Measurements from ENCODE around the gene PPM1A. TPM values are rescaled to one million over a fixed set of nuclear protein-coding genes. Genes with fewer than 3 reads are reported as not detected.

PPM1A gene
- polyA plus RNA-seq, 3 donors, result 18.4 to 34.1 (median 21.5) TPM

GRCh38 chr14:60215520-60216420 lies 33.3 kb upstream of the PPM1A start:
- Mint-ChIP-seq H3K36me3 (no peaks in the 10 kb centered on the region), H3K4me1 (no peaks in the 10 kb centered on the region), H3K9me3 (no peaks in the 10 kb centered on the region), H3K27me3 (ENCODE audit: low read depth in 3 of 3) (peaks cover 1 to 4% (median 2%) of the 10 kb centered on the region in 3 donors), H3K4me3 (no peak overlapping the region), H3K27ac (no peak overlapping the region)
- Histone ChIP-seq H3K4me3 (replicated peaks in 1 of 3; ENCODE audit: low read depth in 2 of 3, low read length in 3 of 3) (no peak overlapping the region), H3K36me3 (replicated peaks in 1 of 2; ENCODE audit: control insufficient read depth in 1 of 2, insufficient read depth in 2 of 2, low read length in 2 of 2) (no peaks in the 10 kb centered on the region), H3K9ac (ENCODE audit: insufficient read depth, low read length, poor library complexity, severe bottlenecking) (no peak overlapping the region), H3K27me3 (ENCODE audit: control insufficient read depth in 2 of 2, insufficient read depth in 2 of 2, low read length in 2 of 2) (no peaks in the 10 kb centered on the region), H3K4me2 (replicated peaks; ENCODE audit: extremely low read depth, low read length, poor library complexity, severe bottlenecking) (no peak overlapping the region), H3K9me3 (replicated peaks in 1 of 2; ENCODE audit: control insufficient read depth in 1 of 2, insufficient read depth in 1 of 2, low read length in 2 of 2) (no peaks in the 10 kb centered on the region), H3K27ac (ENCODE audit: low read depth in 1 of 2, low read length in 2 of 2) (no peak overlapping the region), H4K20me1 (ENCODE audit: insufficient read depth, low read length) (no peaks in the 10 kb centered on the region), H3K79me2 (ENCODE audit: insufficient read depth, low read length) (no peaks in the 10 kb centered on the region), H2AFZ (ENCODE audit: insufficient read depth, low read depth, low read length, poor library complexity, severe bottlenecking) (no peak overlapping the region), H3K4me1 (ENCODE audit: control insufficient read depth in 1 of 2, insufficient read depth in 2 of 2, low read length in 2 of 2) (no peaks in the 10 kb centered on the region)
- WGBS (ENCODE audit: insufficient coverage), result 100% methylated on average over 2 of the region's 4 CpGs
- TF ChIP-seq CTCF (IDR thresholded peaks at IDR 0.05), result no peak
- DNase-seq, result no peak
- intact Hi-C loops (cut with micrococcal nuclease), result no loop called here

GRCh38 chr14:60217713-60218112 lies 31.3 kb upstream of the PPM1A start:
- Histone ChIP-seq H3K79me2 (ENCODE audit: insufficient read depth, low read length) (no peaks in the 10 kb centered on the region), H2AFZ (ENCODE audit: insufficient read depth, low read depth, low read length, poor library complexity, severe bottlenecking) (no peak overlapping the region), H3K27ac (ENCODE audit: low read depth in 1 of 2, low read length in 2 of 2) (no peak overlapping the region), H3K4me3 (replicated peaks in 1 of 3; ENCODE audit: low read depth in 2 of 3, low read length in 3 of 3) (no peak overlapping the region), H3K4me1 (ENCODE audit: control insufficient read depth in 1 of 2, insufficient read depth in 2 of 2, low read length in 2 of 2) (no peaks in the 10 kb centered on the region), H3K36me3 (replicated peaks in 1 of 2; ENCODE audit: control insufficient read depth in 1 of 2, insufficient read depth in 2 of 2, low read length in 2 of 2) (no peaks in the 10 kb centered on the region), H4K20me1 (ENCODE audit: insufficient read depth, low read length) (no peaks in the 10 kb centered on the region), H3K9me3 (replicated peaks in 1 of 2; ENCODE audit: control insufficient read depth in 1 of 2, insufficient read depth in 1 of 2, low read length in 2 of 2) (no peaks in the 10 kb centered on the region), H3K4me2 (replicated peaks; ENCODE audit: extremely low read depth, low read length, poor library complexity, severe bottlenecking) (no peak overlapping the region), H3K9ac (ENCODE audit: insufficient read depth, low read length, poor library complexity, severe bottlenecking) (no peak overlapping the region), H3K27me3 (ENCODE audit: control insufficient read depth in 2 of 2, insufficient read depth in 2 of 2, low read length in 2 of 2) (no peaks in the 10 kb centered on the region)
- intact Hi-C loops (cut with micrococcal nuclease), result no loop called here
- WGBS (ENCODE audit: insufficient coverage), result 67% methylated on average over 3 of the region's 3 CpGs
- Mint-ChIP-seq H3K9me3 (peaks cover 0 to under 1% (median 0%) of the 10 kb centered on the region in 7 donors), H3K4me1 (no peaks in the 10 kb centered on the region), H3K27me3 (ENCODE audit: low read depth in 3 of 3) (peaks cover 0 to 4% (median 0%) of the 10 kb centered on the region in 3 donors), H3K36me3 (no peaks in the 10 kb centered on the region), H3K27ac (no peak overlapping the region), H3K4me3 (no peak overlapping the region)
- TF ChIP-seq CTCF (IDR thresholded peaks at IDR 0.05), result no peak
- DNase-seq, result no peak

All from CD14-positive monocyte (primary cell).